GM12873 (cell line): ENCODE data around the gene IFNL3.

Source experiments
- CTCF ChIP-seq: IDR thresholded peaks from 2 replicates; pipeline ENCODE4 v1.5.1; 2012; ENCODE audit warnings: low read depth, mild to moderate bottlenecking, moderate library complexity, low read length, control low read depth; ENCODE audit not compliant: insufficient read depth; ENCODE audit errors: missing control alignments

The IFNL3 gene

GRCh38 chr19:39248806-39249205 lies 4.0 kb upstream of the IFNL3 start, which contains the start of gene IFNL4:
Gene IFNL4 (minus strand): TSS chr19:39248856.
- TF ChIP-seq CTCF: no peak

- no peak for TF ChIP-seq CTCF
Observed at GRCh38 chr19:39247701-39248664, 3.2 kb upstream of the IFNL3 start.

GRCh38 chr19:39246951-39247669 lies 2.3 kb upstream of the IFNL3 start:
- TF ChIP-seq CTCF: no peak

- TF ChIP-seq CTCF: no peak
Observed at GRCh38 chr19:39240421-39240820, 4.4 kb downstream of the IFNL3 start.

- no peak for TF ChIP-seq CTCF
Observed at GRCh38 chr19:39238944-39239343, 5.9 kb downstream of the IFNL3 start.

GRCh38 chr19:39238209-39238608 lies 6.6 kb downstream of the IFNL3 start:
- TF ChIP-seq CTCF: no peak

GRCh38 chr19:39237200-39238184 lies 7.3 kb downstream of the IFNL3 start:
- no peak for TF ChIP-seq CTCF
